ENCODE results near the gene KIFC3. TPM values are rescaled to one million over a fixed set of nuclear protein-coding genes. Genes with fewer than 3 reads are reported as not detected.

KIFC3 gene
- total RNA-seq, 2 donors from 2014 or later, result 3.8 to 5.7 TPM

- H3K27ac ChIP-seq, result no peak overlapping the region
- H3K4me1 ChIP-seq, result no peaks in the 10 kb centered on the region
- intact Hi-C loops (cut with DNase I), result no loop called here
- no peak overlapping the region for H3K9ac ChIP-seq (ENCODE audit: low read depth in 2 of 2, low read length in 2 of 2)
- TF ChIP-seq CTCF (IDR thresholded peaks at IDR 0.05), result no peak
- H3K27me3 ChIP-seq, result no peaks in the 10 kb centered on the region
- no peak for DNase-seq
- no peaks in the 10 kb centered on the region for H3K36me3 ChIP-seq
- H3K4me3 ChIP-seq, result no peak overlapping the region
- no peaks in the 10 kb centered on the region for H3K9me3 ChIP-seq
These were observed 10.9 kb downstream of the KIFC3 start for GRCh38 chr16:57791195-57791892.

- TF ChIP-seq CTCF (IDR thresholded peaks at IDR 0.05), result no peak
- H3K4me1 ChIP-seq, result no peaks in the 10 kb centered on the region
- H3K9me3 ChIP-seq, result no peaks in the 10 kb centered on the region
- intact Hi-C loops (cut with DNase I), result no loop called here
- H3K27ac ChIP-seq, result no peak overlapping the region
- no peak overlapping the region for H3K9ac ChIP-seq (ENCODE audit: low read depth in 2 of 2, low read length in 2 of 2)
- no peaks in the 10 kb centered on the region for H3K27me3 ChIP-seq
- no peaks in the 10 kb centered on the region for H3K36me3 ChIP-seq
- no peak overlapping the region for H3K4me3 ChIP-seq
- DNase-seq, result no peak
These were observed 13.3 kb downstream of the KIFC3 start for GRCh38 chr16:57788951-57789350.

- Histone ChIP-seq H3K27ac (no peak overlapping the region), H3K4me1 (no peaks in the 10 kb centered on the region), H3K4me3 (no peak overlapping the region), H3K36me3 (no peaks in the 10 kb centered on the region), H3K9me3 (no peaks in the 10 kb centered on the region), H3K9ac (ENCODE audit: low read depth in 2 of 2, low read length in 2 of 2) (no peak overlapping the region), H3K27me3 (no peaks in the 10 kb centered on the region)
- TF ChIP-seq CTCF (IDR thresholded peaks at IDR 0.05), result no peak
- DNase-seq, result no peak
- intact Hi-C loops (cut with DNase I), result no loop called here
These were observed 13.9 kb downstream of the KIFC3 start for GRCh38 chr16:57788252-57788841.

- Histone ChIP-seq H3K9ac (ENCODE audit: low read depth in 2 of 2, low read length in 2 of 2) (no peak overlapping the region), H3K4me3 (no peak overlapping the region), H3K36me3 (no peaks in the 10 kb centered on the region), H3K9me3 (no peaks in the 10 kb centered on the region), H3K27ac (no peak overlapping the region), H3K27me3 (no peaks in the 10 kb centered on the region), H3K4me1 (no peaks in the 10 kb centered on the region)
- DNase-seq, result no peak
- intact Hi-C loops (cut with DNase I), result no loop called here
- no peak for TF ChIP-seq CTCF (IDR thresholded peaks at IDR 0.05)
These were observed 14.8 kb downstream of the KIFC3 start for GRCh38 chr16:57787519-57787905.

GRCh38 chr16:57786632-57787518, 15.4 kb downstream of the KIFC3 start:
- Histone ChIP-seq H3K27ac (no peak overlapping the region), H3K4me1 (no peaks in the 10 kb centered on the region), H3K9me3 (no peaks in the 10 kb centered on the region), H3K36me3 (no peaks in the 10 kb centered on the region), H3K27me3 (no peaks in the 10 kb centered on the region), H3K4me3 (no peak overlapping the region), H3K9ac (ENCODE audit: low read depth in 2 of 2, low read length in 2 of 2) (no peak overlapping the region)
- no peak for DNase-seq
- intact Hi-C loops (cut with DNase I), result no loop called here
- TF ChIP-seq CTCF (IDR thresholded peaks at IDR 0.05), result no peak

Measured in colonic mucosa (tissue), 4 donors.